ENCODE data around the gene SLC22A17. TPM values are rescaled to one million over a fixed set of nuclear protein-coding genes. Genes with fewer than 3 reads are reported as not detected.

The SLC22A17 gene
- total and polyA plus RNA-seq, 9 of the 15 experiments (the other 6 are each of a cell fraction or from before 2014, with no cell fraction given), result 0.07 to 0.09 TPM; not detected in 7

DNA sequence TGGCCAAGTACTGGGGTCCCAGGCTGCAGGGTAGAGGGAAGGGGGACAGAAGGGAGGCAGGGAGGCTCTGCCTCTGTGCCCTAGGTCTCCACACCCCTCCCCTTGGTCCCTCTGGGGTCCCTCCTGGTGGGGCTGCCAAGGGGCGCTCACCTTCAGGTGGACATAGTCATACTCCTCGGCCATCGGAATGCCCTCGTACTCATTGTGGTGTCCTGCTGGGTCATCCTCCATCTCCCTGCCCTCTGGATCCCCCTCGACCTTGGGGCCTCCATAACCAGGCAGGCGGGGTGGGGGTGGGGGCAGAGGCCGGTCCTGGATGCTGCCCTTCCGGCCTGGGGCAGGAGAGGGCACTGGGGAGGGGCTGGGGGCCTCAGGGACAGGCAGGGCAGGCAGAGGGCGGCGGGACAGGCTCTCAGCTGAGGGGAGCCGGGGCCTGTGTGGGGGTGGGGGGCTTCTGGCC lies 6.5 kb upstream of the SLC22A17 start (continued):
- TF ChIP-seq, protein P1, sequence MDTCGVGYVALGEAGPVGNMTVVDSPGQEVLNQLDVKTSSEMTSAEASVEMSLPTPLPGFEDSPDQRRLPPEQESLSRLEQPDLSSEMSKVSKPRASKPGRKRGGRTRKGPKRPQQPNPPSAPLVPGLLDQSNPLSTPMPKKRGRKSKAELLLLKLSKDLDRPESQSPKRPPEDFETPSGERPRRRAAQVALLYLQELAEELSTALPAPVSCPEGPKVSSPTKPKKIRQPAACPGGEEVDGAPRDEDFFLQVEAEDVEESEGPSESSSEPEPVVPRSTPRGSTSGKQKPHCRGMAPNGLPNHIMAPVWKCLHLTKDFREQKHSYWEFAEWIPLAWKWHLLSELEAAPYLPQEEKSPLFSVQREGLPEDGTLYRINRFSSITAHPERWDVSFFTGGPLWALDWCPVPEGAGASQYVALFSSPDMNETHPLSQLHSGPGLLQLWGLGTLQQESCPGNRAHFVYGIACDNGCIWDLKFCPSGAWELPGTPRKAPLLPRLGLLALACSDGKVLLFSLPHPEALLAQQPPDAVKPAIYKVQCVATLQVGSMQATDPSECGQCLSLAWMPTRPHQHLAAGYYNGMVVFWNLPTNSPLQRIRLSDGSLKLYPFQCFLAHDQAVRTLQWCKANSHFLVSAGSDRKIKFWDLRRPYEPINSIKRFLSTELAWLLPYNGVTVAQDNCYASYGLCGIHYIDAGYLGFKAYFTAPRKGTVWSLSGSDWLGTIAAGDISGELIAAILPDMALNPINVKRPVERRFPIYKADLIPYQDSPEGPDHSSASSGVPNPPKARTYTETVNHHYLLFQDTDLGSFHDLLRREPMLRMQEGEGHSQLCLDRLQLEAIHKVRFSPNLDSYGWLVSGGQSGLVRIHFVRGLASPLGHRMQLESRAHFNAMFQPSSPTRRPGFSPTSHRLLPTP (IDR thresholded peaks at IDR 0.05; ENCODE audit: borderline replicate concordance, extremely low read depth, insufficient read length), result no peak
- TF ChIP-seq NFE2 (IDR thresholded peaks at IDR 0.05; ENCODE audit: low read depth), result no peak

DNA sequence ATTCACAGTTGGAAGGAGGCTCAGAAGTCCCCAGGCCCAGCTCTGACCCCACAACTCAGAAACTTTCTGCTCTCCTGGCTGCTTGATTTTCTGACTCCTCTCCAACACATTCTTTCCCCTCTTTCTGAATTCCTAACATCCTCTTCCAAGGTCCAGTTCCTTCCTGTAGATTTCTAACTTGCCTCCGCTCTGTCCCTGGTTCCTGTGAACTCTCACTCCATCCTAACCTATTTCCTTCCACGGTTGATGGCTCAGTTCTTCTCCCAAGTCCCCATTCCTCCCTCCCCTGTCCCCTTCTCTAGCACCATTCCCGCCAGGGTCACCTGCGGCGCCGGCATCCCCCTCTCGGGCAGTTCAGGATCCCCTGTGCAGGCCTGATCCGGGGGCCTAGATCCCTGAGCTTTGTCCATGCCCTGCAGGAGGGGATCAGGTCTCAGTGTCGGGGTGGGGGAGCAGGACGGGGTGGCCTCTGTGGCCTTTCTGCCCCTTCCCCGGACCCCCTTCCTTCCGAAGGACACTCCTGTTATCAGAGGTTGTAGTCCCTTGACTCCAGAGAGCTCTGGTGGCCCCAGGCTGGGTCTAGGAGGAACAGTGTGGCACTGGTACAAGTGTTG lies 6.0 kb upstream of the SLC22A17 start:
- POLR2A ChIA-PET, result interaction anchor here (0.6 kb wide), 1 partner anchor 313 kb away, joined by 4 read pairs; no protein-coding TSS in a partner anchor
- Histone ChIP-seq H2AFZ (ENCODE audit: low read depth, low read length) (no peak overlapping the region), H3K79me2 (ENCODE audit: control insufficient read depth, insufficient read depth, low read length) (no peaks in the 10 kb centered on the region), H4K20me1 (replicated peaks; ENCODE audit: control insufficient read depth, insufficient read depth, low read length) (no peaks in the 10 kb centered on the region; the same call in 1 of the 2 replicates), H3K27ac (ENCODE audit: extremely low read depth, low read depth, low read length) (no peak overlapping the region), H3K36me3 (ENCODE audit: control insufficient read depth, insufficient read depth, low read length) (no peaks in the 10 kb centered on the region), H3K9me3 (replicated peaks; ENCODE audit: control insufficient read depth, insufficient read depth, low read depth, low read length) (no peaks in the 10 kb centered on the region), H3K9ac (ENCODE audit: insufficient read depth in 1 of 2, low read depth in 2 of 2, low read length in 2 of 2) (no peak overlapping the region), H3K4me2 (ENCODE audit: insufficient read depth, low read length) (no peak overlapping the region), H3K4me1 (replicated peaks in 1 of 2; ENCODE audit: control insufficient read depth in 2 of 2, insufficient read depth in 2 of 2, low read length in 2 of 2) (peaks cover 0 to 5% of the 10 kb centered on the region in 2 experiments; a peak in 3 of 5 replicates), H3K4me3 (no peak overlapping the region), H3K27me3 (ENCODE audit: control insufficient read depth in 2 of 2, insufficient read depth in 2 of 2, low read length in 2 of 2) (peaks cover 12 to 46% of the 10 kb centered on the region in 2 experiments; a peak in 4 of 5 replicates), H3K9me1 (ENCODE audit: control insufficient read depth, insufficient read depth, low read length) (no peaks in the 10 kb centered on the region)
- WGBS (ENCODE audit: insufficient coverage, low coverage, missing lambda C conversion rate), result 25% methylated on average over 7 of the region's 12 CpGs
- no peak for ATAC-seq
- CTCF ChIA-PET (ENCODE audit: low intra/inter-chr PET ratio), result no interaction called here
- no peak for FAIRE-seq
- no peak for DNase-seq (ENCODE audit: extremely low read depth in 1 of 4, low spot score in 3 of 4)
- in situ Hi-C loops (cut with MboI), result no loop called here
- intact Hi-C loops (cut with micrococcal nuclease), result no loop called here
- no TSS peak for BruUV-seq (replicated peaks)
- TF ChIP-seq NCOA6 (IDR thresholded peaks at IDR 0.05) (no peak), ZNF175 (CRISPR knock-in tag; IDR thresholded peaks at IDR 0.05; ENCODE audit: low read depth) (no peak), ZBTB17 (CRISPR knock-in tag; IDR thresholded peaks at IDR 0.05) (no peak), ZNF311 (CRISPR knock-in tag; IDR thresholded peaks at IDR 0.05) (no peak), ELF1 (tag; IDR thresholded peaks at IDR 0.05) (no peak), ZNF146 (CRISPR knock-in tag; IDR thresholded peaks at IDR 0.05; ENCODE audit: unreplicated experiment) (no peak), XRCC5 (IDR thresholded peaks at IDR 0.05; ENCODE audit: low read depth, low read length) (no peak), ZNF561 (CRISPR knock-in tag; conservative IDR thresholded peaks at IDR 0.05) (no peak), TSC22D4 (tag; IDR thresholded peaks at IDR 0.05) (no peak), SMARCA4 (IDR thresholded peaks at IDR 0.05) (no peak), FOXA1 (IDR thresholded peaks at IDR 0.05; ENCODE audit: borderline replicate concordance) (no peak)
- TF ChIP-seq, protein P2, sequence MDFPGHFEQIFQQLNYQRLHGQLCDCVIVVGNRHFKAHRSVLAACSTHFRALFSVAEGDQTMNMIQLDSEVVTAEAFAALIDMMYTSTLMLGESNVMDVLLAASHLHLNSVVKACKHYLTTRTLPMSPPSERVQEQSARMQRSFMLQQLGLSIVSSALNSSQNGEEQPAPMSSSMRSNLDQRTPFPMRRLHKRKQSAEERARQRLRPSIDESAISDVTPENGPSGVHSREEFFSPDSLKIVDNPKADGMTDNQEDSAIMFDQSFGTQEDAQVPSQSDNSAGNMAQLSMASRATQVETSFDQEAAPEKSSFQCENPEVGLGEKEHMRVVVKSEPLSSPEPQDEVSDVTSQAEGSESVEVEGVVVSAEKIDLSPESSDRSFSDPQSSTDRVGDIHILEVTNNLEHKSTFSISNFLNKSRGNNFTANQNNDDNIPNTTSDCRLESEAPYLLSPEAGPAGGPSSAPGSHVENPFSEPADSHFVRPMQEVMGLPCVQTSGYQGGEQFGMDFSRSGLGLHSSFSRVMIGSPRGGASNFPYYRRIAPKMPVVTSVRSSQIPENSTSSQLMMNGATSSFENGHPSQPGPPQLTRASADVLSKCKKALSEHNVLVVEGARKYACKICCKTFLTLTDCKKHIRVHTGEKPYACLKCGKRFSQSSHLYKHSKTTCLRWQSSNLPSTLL (IDR thresholded peaks at IDR 0.05), result no peak
- TF ChIP-seq, protein P3, sequence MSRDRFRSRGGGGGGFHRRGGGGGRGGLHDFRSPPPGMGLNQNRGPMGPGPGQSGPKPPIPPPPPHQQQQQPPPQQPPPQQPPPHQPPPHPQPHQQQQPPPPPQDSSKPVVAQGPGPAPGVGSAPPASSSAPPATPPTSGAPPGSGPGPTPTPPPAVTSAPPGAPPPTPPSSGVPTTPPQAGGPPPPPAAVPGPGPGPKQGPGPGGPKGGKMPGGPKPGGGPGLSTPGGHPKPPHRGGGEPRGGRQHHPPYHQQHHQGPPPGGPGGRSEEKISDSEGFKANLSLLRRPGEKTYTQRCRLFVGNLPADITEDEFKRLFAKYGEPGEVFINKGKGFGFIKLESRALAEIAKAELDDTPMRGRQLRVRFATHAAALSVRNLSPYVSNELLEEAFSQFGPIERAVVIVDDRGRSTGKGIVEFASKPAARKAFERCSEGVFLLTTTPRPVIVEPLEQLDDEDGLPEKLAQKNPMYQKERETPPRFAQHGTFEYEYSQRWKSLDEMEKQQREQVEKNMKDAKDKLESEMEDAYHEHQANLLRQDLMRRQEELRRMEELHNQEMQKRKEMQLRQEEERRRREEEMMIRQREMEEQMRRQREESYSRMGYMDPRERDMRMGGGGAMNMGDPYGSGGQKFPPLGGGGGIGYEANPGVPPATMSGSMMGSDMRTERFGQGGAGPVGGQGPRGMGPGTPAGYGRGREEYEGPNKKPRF (IDR thresholded peaks at IDR 0.05; ENCODE audit: low read depth, low read length), result no peak
